Retinal pigment epithelial cell (primary cell): Measurements from ENCODE around the gene FAM107B.

Experiments used
- DNase-seq: peaks from one replicate; pipeline ENCODE4 v3.0.0-alpha.2; 2010; ENCODE audit warnings: low read depth
- H3K4me3 ChIP-seq: 2 replicates; pipeline ENCODE4 v1.5.1; 2011; ENCODE audit warnings: mild to moderate bottlenecking, low read length, control low read depth, moderate library complexity
- CTCF ChIP-seq: conservative IDR thresholded peaks from 2 replicates; pipeline ENCODE4 v1.5.1; 2011; ENCODE audit warnings: low read depth, low read length, control low read depth, inconsistent platforms

Gene FAM107B

GRCh38 chr10:14681802-14682201 lies 92.9 kb downstream of the FAM107B start:
- TF ChIP-seq CTCF, result no peak
- DNase-seq, result no peak

GRCh38 chr10:14681305-14681704 lies 93.4 kb downstream of the FAM107B start:
- TF ChIP-seq CTCF, result no peak
- DNase-seq, result no peak

More at GRCh38 chr10:14681802-14682201, 92.9 kb downstream of the FAM107B start:
- H3K4me3 ChIP-seq, result no peak overlapping the region

GRCh38 chr10:14678637-14679036 lies 96.1 kb downstream of the FAM107B start:
- no peak for DNase-seq
- H3K4me3 ChIP-seq, result no peak overlapping the region
- no peak for TF ChIP-seq CTCF

More at GRCh38 chr10:14681305-14681704, 93.4 kb downstream of the FAM107B start:
- H3K4me3 ChIP-seq, result no peak overlapping the region

GRCh38 chr10:14676732-14677131 lies 98.0 kb downstream of the FAM107B start:
- H3K4me3 ChIP-seq, result no peak overlapping the region
- no peak for TF ChIP-seq CTCF
- DNase-seq, result no peak

- TF ChIP-seq CTCF, result no peak
- no peak for DNase-seq
- no peak overlapping the region for H3K4me3 ChIP-seq
These were observed 100.2 kb downstream of the FAM107B start for GRCh38 chr10:14674376-14675050.

GRCh38 chr10:14673189-14673861 lies 101.4 kb downstream of the FAM107B start:
- H3K4me3 ChIP-seq, result no peak overlapping the region
- no peak for DNase-seq
- no peak for TF ChIP-seq CTCF

- DNase-seq, result no peak
- no peak overlapping the region for H3K4me3 ChIP-seq
These were observed 103.3 kb downstream of the FAM107B start for GRCh38 chr10:14671386-14671831.

More at GRCh38 chr10:14671386-14671831, 103.3 kb downstream of the FAM107B start:
- no peak for TF ChIP-seq CTCF
